C1 segment of cervical spinal cord (tissue), 14 donors: ENCODE measurements around the gene CNTNAP2.

Source experiments
- DNase-seq, 14 donors: peaks; one replicate each; lab custom pipeline; 2025; lab: John Stamatoyannopoulos, UW

Gene CNTNAP2

DNA sequence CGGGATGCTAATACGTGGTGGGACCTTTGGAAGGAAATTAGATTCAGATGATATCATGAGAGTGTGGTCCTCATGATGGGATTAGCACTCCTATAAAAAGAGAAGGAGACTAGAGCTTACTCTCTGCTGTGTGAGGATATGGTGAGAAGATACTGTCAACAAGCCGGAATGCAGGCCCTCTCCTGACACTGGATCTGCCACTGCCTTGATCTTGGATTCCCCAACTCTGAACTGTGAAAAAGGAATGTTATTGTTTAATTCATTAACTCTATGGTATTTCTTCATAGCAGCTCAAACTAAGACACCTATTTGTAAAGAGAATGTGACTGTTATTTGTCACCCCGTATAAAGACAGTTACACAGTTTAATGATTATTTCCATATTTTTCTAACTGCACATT, 1246.5 kb downstream of the CNTNAP2 start:
- no peak for DNase-seq

DNA sequence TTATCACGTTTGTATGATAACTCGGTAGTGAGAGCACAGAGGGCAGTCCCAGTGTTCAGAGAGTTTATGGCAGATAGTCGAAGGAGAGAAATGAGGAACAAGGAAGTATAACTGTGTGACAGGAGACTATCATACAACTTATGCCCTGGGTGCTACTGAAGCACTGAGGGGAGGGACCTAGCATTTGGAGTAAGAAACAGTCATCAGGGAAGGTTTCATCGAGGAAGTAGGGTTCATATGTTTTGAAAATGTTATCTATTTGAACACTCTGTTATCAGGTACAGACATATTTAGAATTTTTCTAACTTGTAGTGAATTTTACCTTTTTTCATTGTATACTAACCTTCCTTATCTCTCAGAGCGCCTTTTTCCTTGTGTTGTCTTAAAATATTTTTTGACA, 1259.6 kb downstream of the CNTNAP2 start:
- DNase-seq, result no peak

DNA sequence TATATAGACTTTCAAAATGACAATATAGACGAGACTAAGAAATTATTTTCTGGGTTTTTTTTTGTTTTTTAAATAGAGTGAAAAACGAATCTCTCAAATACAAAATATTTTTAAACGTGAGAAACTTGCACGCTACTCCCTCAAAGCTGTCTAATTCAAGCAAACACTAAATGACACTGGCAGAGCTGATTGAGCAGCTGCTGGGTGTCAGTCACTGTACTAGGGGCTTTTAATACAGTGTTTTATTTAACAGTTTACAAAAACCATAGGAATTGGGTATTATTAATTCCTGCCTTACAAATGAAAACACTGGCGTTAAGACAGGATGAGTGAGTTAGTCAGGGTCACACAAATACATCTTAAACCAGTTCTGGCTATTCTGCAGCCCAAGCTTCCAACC, 1264.3 kb downstream of the CNTNAP2 start:
- DNase-seq, result no peak

DNA sequence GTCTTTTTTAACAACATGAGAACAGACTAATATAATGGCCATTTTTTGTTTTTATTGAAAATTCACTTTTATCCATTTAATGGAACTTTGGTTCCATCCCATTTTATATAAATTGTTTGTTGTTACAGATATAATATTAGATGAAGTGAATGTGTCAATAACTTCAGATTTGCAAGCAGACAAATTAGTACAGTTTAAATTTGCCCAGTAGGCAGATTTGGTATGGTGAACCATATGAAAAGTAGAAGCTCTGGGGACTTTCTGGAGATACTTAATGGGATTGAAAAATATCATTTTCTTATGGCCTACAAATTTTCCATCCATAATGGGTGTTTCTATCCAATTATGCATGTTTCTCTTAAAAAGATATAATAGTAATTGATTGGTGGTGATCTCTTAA, 1277.7 kb downstream of the CNTNAP2 start:
- DNase-seq, result no peak

DNA sequence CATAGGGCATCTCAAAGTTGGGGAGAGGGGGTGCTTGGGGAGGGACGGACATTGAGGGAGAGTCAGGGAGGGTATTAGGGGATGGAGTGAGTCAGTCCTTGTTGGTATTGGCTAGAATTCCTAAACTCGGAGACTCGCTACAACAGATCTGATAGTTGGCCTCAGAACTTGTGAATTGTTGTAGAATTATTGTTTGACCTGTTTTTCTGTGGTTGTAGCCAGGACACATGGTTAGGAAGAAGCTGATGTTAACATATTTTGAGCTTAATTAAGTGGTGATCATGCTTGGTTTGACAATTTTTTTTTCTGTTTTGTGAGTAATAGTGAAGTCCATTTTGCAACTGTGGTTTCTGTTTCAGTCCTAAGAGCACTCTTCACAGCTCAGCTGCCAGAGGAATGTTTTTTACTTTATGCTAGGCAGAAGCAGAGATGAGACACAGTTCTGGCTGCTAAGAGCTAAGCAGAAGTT, 1283.7 kb downstream of the CNTNAP2 start:
- no peak for DNase-seq

GRCh38 chr7:147400925-147401324, 1284.3 kb downstream of the CNTNAP2 start:
- no peak for DNase-seq

DNA sequence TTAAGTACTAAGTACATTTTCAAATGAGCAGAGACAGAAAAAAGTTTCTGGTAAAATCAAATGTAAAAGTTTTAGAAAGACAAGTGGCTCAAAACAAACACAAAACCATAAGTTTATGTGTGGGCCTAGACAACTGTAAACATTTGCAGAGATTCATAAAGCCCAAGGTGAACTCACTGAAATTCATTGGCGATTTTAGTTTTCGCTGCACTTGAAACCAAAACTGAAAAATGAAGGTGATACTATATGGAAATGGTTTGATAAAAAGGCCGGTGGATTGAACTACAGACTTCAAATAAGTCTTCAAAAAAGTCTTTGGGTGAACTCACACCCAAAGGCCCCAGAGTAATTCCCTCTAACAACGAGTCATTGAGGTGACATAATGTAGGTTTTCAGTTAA, 1289.0 kb downstream of the CNTNAP2 start:
- no peak for DNase-seq

DNA sequence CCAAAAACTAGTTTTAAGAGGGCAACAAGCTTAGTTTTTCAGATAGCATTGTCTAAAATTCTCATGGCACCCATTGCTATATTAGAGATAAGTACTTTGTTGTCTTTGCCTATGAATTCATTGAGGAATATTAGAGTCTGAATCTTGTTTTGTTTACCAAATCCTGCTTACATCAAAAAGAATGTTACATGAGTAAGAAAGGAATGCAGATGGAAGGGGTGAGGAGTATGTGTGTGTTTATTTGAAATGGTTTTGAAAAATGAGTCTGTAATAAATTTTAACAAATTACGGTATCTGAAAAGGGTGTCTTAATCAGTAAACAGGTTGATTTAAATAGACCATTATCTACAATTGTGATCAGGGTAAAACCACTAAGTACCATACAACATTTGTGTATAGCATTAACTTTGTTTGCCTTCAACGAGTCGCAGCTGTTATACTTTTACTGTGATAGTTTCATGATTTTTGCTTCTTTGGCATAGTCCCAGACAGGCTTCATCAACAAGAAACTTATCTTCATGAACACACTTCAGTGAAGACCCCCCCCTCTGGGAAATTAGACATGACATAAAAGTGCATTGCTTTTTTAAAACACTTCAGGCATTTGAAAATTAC, 1290.0 kb downstream of the CNTNAP2 start:
- no peak for DNase-seq

- DNase-seq, result no peak
Measured at GRCh38 chr7:147411096-147411495, 1294.5 kb downstream of the CNTNAP2 start.

DNA sequence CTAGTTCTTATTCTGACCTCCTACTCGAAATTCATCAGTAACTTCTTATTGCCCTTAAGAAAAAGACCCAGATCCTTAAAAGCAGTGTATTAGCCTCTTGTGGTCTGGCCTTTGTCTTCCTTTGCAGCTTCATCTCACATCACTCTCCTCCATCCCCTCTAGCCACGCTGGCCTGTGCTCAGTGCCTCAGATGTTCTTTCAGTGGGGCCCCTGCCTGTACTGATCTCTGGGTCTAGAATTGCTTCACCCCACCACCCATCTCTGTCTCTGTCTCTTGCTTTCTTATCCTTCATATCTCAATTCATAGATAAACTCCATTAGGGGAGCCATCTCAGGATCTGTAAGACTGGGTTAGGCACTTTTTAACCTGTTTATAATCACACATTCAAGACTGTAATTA, 1295.5 kb downstream of the CNTNAP2 start:
- no peak for DNase-seq

- no peak for DNase-seq
Measured at GRCh38 chr7:147412782-147413556, 1296.4 kb downstream of the CNTNAP2 start.

DNA sequence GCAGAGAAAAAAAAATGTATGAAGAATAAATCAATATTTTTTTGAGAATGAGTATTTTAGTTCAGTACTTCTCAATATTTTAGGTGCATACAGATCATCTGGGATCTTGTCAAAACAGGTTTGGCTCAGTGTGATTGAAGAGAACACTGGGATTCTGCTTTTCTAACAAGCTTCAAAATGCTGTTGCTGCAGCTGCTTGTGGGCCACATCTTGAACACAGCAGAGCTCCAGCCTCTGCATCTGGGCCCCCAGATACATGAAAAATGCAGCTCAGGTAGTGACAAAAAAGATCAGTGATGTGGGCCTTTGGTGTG, 1296.9 kb downstream of the CNTNAP2 start:
- DNase-seq, result no peak

DNA sequence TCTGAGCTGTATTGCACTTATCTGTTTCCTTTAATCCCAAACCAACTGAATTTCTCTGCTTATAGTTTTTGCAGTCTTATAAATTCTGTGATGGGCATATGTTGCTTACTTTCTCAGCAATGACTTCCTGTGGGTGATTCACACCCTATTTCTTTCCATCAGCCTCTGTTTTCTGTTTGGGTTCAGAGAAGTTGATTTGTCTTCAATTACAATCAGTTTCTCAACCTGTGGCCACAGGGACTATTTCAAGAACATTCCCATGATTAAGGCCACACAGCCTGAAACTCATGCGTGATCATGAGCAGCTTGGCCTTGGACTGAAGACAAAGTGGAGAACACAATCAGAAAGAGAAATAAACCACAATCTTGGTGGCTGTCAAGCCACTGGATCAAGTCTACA, 1299.4 kb downstream of the CNTNAP2 start:
- no peak for DNase-seq

- no peak for DNase-seq
Measured at GRCh38 chr7:147418966-147419365, 1302.4 kb downstream of the CNTNAP2 start.

GRCh38 chr7:147423875-147424274, 1307.3 kb downstream of the CNTNAP2 start:
- DNase-seq, result no peak

DNA sequence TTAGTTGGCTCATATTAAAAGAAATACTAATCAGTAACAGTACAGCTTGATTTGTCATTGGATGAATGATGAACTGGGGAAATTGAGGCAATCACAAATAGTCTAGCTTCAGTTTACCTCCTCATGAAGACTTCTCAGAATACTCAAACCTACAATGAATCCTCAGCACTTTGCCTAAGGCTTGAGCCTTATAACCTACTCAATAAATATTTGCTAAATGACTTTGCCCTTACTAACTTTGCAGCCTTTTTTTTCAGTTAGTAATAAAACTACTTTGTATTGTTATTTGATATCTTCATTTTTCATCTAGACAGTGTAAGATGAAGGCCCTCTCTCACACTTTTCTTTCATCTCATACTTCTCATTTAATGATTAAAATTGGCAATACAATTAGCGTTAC, 1311.5 kb downstream of the CNTNAP2 start:
- no peak for DNase-seq

DNA sequence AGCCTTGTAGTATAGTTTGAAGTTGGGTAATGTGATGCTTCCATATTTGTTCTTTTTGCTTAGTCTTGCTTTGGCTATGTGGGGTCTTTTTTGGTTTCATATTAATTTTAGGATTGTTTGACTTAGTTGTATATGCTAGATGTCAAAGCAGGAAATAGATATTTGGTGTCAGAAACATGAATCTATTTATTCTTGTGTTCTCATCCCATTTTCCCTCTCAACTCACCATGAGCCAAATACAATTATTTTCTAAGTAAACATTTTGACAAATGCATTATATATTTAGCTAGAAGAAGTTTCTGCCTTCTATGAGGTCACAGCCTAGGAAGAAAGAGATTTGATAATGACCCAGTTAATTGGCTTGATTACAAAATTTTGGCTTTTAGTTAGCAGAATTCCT, 1313.4 kb downstream of the CNTNAP2 start:
- DNase-seq, result no peak

- peak in 8 of 14 donors; percentile 1 to 18 (median 6) for DNase-seq
Measured at GRCh38 chr7:147432079-147432478, 1315.5 kb downstream of the CNTNAP2 start.

DNA sequence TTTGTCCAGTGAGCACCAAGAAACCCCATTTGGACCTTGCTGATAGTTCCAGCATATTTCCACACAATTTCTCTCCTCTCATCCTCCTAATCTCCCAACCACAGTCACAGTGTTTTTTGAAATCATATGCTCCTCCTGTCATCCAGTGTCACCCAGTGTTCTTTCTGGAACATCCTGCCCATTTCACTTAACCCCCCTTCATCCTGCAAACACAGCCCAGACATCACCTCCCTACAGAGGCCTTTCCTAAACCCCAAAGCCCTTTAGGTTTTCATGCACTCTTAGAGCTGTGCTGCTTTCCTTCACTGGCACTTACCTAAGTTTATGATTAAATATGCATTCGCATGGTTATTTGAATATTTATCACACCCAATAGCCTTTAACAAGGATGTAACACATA, 1316.0 kb downstream of the CNTNAP2 start:
- no peak for DNase-seq

DNA sequence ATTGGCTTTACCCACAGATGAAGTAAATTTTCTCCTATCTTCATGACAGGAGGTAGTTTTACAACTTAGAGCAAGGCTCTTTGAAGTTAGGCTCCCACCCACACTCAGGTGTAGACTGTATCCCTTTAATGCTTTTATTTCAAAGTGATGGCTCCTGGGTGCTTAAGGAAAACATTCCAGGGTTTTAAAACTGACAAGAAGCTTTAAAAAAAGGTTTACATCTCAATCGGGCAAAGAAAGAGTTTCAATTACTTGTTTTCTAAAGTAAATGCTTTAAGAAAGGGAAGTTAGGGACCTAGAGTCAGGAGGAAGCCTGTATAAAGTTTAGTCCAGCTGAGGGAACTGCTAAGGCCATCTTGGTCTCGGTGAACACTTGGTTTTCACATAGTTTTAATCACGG, 1320.1 kb downstream of the CNTNAP2 start:
- DNase-seq, result no peak

GRCh38 chr7:147438216-147438615, 1321.6 kb downstream of the CNTNAP2 start:
- DNase-seq, result no peak

GRCh38 chr7:147443942-147444341, 1327.3 kb downstream of the CNTNAP2 start:
- DNase-seq, result no peak

- no peak for DNase-seq
Measured at GRCh38 chr7:147452816-147453215, 1336.2 kb downstream of the CNTNAP2 start.

GRCh38 chr7:147465223-147465622, 1348.6 kb downstream of the CNTNAP2 start:
- no peak for DNase-seq
